HG03064 (cell line): ENCODE data around the gene WDR86.

ENCODE experiments used
- ATAC-seq: cut with Tn5 transposase; IDR thresholded peaks from one replicate; pipeline ENCODE4 v1.9.1; 2021; ENCODE audit warnings: low read depth; ENCODE audit not compliant: unreplicated experiment

WDR86 gene

GRCh38 chr7:151393031-151393977 lies 16.5 kb downstream of the WDR86 start:
- ATAC-seq: no peak

- ATAC-seq: no peak
Measured at GRCh38 chr7:151392426-151392825, 17.4 kb downstream of the WDR86 start.

GRCh38 chr7:151392002-151392401 lies 17.8 kb downstream of the WDR86 start:
- ATAC-seq: no peak

- ATAC-seq: no peak
Measured at GRCh38 chr7:151391358-151391730, 18.5 kb downstream of the WDR86 start.

- no peak for ATAC-seq
Measured at GRCh38 chr7:151390598-151391357, 19.1 kb downstream of the WDR86 start.

- no peak for ATAC-seq
Measured at GRCh38 chr7:151389768-151390597, 19.9 kb downstream of the WDR86 start.

GRCh38 chr7:151389096-151389767 lies 20.6 kb downstream of the WDR86 start:
- ATAC-seq: no peak

GRCh38 chr7:151388430-151388829 lies 21.4 kb downstream of the WDR86 start:
- no peak for ATAC-seq

- no peak for ATAC-seq
Measured at GRCh38 chr7:151388007-151388297, 21.9 kb downstream of the WDR86 start.

GRCh38 chr7:151387161-151388006 lies 22.5 kb downstream of the WDR86 start:
- ATAC-seq: no peak

GRCh38 chr7:151386301-151387160 lies 23.3 kb downstream of the WDR86 start:
- ATAC-seq: no peak

GRCh38 chr7:151385626-151386300 lies 24.1 kb downstream of the WDR86 start:
- no peak for ATAC-seq

- ATAC-seq: no peak
Measured at GRCh38 chr7:151384776-151385625, 24.8 kb downstream of the WDR86 start.

- ATAC-seq: no peak
Measured at GRCh38 chr7:151384352-151384697, 25.5 kb downstream of the WDR86 start.

- no peak for ATAC-seq
Measured at GRCh38 chr7:151383638-151384351, 26.0 kb downstream of the WDR86 start.

GRCh38 chr7:151382079-151382885 lies 27.6 kb downstream of the WDR86 start:
- ATAC-seq: no peak
